Activated B cell treated with CpG ODN at 0.5 μM for 24 hours (primary cell): Measurements from ENCODE around the gene MACROD2. TPM values are rescaled to one million over a fixed set of nuclear protein-coding genes. Genes with fewer than 3 reads are reported as not detected.

ENCODE experiments used
- ATAC-seq: fragments of 200-7000 bp; cut with Tn5 transposase; one replicate; pipeline ENCODE4 v1.10.0; 2021; ENCODE audit warnings: low read depth, mild to moderate bottlenecking, moderate library complexity
- CTCF ChIA-PET: fragments of 350-600 bp; sonication (Branson Sonifier 250); formaldehyde crosslinking; loops from one replicate; lab custom pipeline; 2021; ENCODE audit warnings: antibody characterized with exemption; lab: Charles Lee
- POLR2A ChIA-PET: fragments of 350-600 bp; sonication (Branson Sonifier 250); formaldehyde crosslinking; loops from one replicate; lab custom pipeline; 2021; ENCODE audit warnings: antibody characterized with exemption; lab: Charles Lee
- DNase-seq: peaks from one replicate; pipeline ENCODE4 v3.0.0; 2022
- H3K27ac Mint-ChIP-seq: one replicate; pipeline ENCODE4 v1.8.0; 2020; ENCODE audit warnings: mixed read lengths
- H3K27me3 Mint-ChIP-seq: one replicate; pipeline ENCODE4 v1.8.0; 2021; ENCODE audit warnings: mixed read lengths
- H3K36me3 Mint-ChIP-seq: one replicate; pipeline ENCODE4 v1.8.0; 2021; ENCODE audit warnings: low read depth, mixed read lengths
- H3K4me1 Mint-ChIP-seq: one replicate; pipeline ENCODE4 v1.8.0; 2021; ENCODE audit warnings: mixed read lengths
- H3K4me3 Mint-ChIP-seq: one replicate; pipeline ENCODE4 v1.8.0; 2020; ENCODE audit warnings: mild to moderate bottlenecking, mixed read lengths
- H3K9me3 Mint-ChIP-seq: one replicate; pipeline ENCODE4 v1.8.0; 2020; ENCODE audit warnings: mixed read lengths
- intact Hi-C: fragments of 100-400 bp; cut with micrococcal nuclease; formaldehyde crosslinking; loops from one replicate; pipeline ENCODE4 v1.15.1; 2024
- total RNA-seq: library from RNA; stranded (reverse); gene quantifications from 2 replicates; pipeline ENCODE4 v1.2.3, GENCODE V29; 2022
- TF ChIP-seq, protein P1 (sequence below): fragments of 200-600 bp; IDR thresholded peaks from one replicate; pipeline ENCODE4 v1.8.0; 2022; ENCODE audit warnings: antibody characterized with exemption, mild to moderate bottlenecking

MACROD2 gene
- total RNA-seq, 1 donor from 2014 or later = 55.1 TPM

DNA sequence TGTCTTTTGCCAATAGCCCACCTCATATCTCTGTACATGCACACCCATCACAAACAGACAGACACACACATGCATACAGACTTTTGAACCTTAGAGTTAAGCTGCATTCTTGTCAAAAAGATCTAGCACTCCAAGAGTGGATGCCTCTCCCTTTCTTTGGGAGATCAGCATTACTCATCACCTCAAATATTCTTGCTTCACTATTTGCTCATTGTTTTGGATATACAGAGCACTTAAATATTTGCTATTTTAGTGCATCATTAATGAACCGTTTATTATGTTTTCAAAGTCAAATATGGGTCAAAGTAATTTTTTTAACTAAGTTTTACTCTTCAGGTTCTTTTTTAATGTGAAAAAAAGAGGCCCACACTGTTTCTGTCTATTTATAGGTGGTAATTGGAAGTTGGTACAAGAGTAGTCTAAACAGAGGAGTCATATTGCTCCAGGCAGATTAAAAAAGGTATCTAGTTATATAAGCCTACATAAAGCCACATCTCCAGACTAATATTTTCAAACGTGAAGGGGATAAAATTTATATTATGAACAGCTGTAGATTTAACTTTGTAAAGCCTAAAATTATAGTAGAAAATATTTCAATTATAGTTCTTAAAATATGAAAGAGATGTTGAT, 239.5 kb downstream of the MACROD2 start:
- CTCF ChIA-PET = no interaction called here
- intact Hi-C loops = no loop called here
- no peaks in the 10 kb centered on the region for H3K36me3 Mint-ChIP-seq
- no peak for ATAC-seq
- no peaks in the 10 kb centered on the region for H3K4me1 Mint-ChIP-seq
- TF ChIP-seq, protein P1, sequence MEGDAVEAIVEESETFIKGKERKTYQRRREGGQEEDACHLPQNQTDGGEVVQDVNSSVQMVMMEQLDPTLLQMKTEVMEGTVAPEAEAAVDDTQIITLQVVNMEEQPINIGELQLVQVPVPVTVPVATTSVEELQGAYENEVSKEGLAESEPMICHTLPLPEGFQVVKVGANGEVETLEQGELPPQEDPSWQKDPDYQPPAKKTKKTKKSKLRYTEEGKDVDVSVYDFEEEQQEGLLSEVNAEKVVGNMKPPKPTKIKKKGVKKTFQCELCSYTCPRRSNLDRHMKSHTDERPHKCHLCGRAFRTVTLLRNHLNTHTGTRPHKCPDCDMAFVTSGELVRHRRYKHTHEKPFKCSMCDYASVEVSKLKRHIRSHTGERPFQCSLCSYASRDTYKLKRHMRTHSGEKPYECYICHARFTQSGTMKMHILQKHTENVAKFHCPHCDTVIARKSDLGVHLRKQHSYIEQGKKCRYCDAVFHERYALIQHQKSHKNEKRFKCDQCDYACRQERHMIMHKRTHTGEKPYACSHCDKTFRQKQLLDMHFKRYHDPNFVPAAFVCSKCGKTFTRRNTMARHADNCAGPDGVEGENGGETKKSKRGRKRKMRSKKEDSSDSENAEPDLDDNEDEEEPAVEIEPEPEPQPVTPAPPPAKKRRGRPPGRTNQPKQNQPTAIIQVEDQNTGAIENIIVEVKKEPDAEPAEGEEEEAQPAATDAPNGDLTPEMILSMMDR = no peak
- POLR2A ChIA-PET = no interaction called here
- H3K9me3 Mint-ChIP-seq = peaks cover 2% of the 10 kb centered on the region
- H3K27me3 Mint-ChIP-seq = no peaks in the 10 kb centered on the region
- no peak overlapping the region for H3K4me3 Mint-ChIP-seq
- H3K27ac Mint-ChIP-seq = no peak overlapping the region
- DNase-seq = no peak

DNA sequence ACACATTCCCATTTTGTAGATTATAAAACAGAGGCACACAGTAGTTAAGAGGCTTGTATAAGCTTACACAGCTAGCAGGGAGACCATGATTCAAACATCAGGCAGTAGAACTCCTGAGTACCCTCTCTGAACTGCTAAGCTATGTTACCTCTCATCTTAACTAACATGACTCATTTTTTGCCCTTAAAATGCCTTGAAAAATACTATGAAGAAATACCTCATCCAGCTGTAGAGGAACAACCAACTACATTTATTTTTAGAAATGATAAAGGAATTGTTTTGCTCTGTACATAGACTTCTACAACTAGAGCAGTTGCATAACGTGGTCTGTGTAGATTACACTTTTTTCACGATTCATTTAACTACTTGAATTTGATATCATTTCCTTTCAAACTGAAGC, 240.0 kb downstream of the MACROD2 start:
- ChIA-PET CTCF (no interaction called here), POLR2A (no interaction called here)
- peaks cover 2% of the 10 kb centered on the region for H3K9me3 Mint-ChIP-seq
- TF ChIP-seq, protein P1 = no peak
- no peaks in the 10 kb centered on the region for H3K36me3 Mint-ChIP-seq
- intact Hi-C loops = no loop called here
- no peak overlapping the region for H3K27ac Mint-ChIP-seq
- H3K4me1 Mint-ChIP-seq = no peaks in the 10 kb centered on the region
- ATAC-seq (no peak), DNase-seq (no peak)
- no peak overlapping the region for H3K4me3 Mint-ChIP-seq
- H3K27me3 Mint-ChIP-seq = no peaks in the 10 kb centered on the region

DNA sequence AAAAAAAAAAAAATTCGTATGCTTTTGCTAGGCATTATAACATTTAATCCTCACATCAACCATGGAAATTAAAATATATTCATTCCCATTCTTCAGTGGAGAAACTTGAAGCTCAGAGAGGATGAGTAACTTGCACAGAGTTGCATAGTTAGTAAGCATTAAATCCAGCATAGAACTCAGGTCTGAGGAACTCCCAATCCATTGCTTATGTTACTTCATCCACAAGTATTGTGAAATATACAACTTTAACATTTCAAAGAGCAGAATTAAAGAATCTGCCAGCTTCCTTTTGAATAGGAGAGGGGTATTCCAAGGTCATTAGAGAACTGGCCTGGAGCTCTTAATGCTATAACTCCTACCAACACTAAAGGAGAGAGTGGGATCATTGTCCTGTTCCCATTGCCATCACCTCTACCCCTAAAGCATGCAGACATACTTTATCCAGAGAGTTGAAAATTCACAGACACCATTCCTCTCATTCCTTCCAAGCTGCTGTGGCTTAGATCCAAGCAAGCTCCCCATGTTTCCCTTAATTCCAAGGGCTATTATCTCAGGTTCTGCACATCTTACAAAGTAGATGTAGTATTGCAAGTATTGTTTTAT, 250.2 kb downstream of the MACROD2 start:
- Mint-ChIP-seq H3K36me3 (no peaks in the 10 kb centered on the region), H3K27me3 (no peaks in the 10 kb centered on the region), H3K4me3 (no peak overlapping the region), H3K9me3 (no peaks in the 10 kb centered on the region), H3K27ac (no peak overlapping the region), H3K4me1 (no peaks in the 10 kb centered on the region)
- DNase-seq (no peak), ATAC-seq (no peak)
- intact Hi-C loops = no loop called here
- POLR2A ChIA-PET = no interaction called here
- CTCF ChIA-PET = no interaction called here
- TF ChIP-seq, protein P1 = no peak

DNA sequence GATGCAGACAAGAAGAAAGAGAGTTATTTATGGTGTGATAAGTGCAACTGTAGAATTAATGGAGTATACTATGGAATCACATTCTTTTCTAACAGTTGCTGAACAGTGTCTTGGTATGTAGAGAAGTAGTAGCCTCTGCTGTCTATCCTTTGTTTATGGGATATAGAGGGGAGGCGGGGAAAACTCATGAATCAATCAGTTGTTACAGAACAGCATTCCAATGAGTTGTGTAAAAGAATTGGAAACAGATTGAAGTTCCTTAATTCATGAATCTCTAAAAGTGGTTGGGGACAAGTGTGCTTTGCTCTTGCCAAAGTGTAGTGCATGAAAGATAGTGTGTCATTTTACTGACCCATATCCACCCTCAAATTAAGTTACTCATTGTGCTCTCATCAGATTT, 264.4 kb downstream of the MACROD2 start:
- H3K27ac Mint-ChIP-seq = no peak overlapping the region
- H3K36me3 Mint-ChIP-seq = no peaks in the 10 kb centered on the region
- ChIA-PET POLR2A (no interaction called here), CTCF (no interaction called here)
- TF ChIP-seq, protein P1 = no peak
- H3K27me3 Mint-ChIP-seq = no peaks in the 10 kb centered on the region
- no peak overlapping the region for H3K4me3 Mint-ChIP-seq
- intact Hi-C loops = no loop called here
- no peak for ATAC-seq
- H3K9me3 Mint-ChIP-seq = peaks cover 5% of the 10 kb centered on the region
- no peak for DNase-seq
- H3K4me1 Mint-ChIP-seq = no peaks in the 10 kb centered on the region

DNA sequence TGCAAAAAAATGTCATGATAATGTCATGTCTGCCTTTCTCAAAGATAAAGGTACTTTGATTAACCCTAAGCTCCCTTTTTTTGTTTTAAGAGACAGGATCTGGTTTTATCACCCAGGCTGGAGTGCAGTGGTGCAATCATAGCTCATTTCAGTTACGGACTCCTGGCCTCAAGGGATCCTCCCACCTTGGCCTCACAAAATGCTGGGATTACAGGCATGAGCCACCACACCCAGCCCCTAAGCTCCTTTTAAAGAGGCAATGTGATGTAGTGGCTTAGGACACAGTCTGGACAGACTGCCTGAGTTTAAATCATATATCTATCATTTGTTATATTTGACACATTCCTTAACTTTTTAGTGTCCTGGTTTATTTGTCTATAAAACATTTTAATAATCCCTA, 265.1 kb downstream of the MACROD2 start:
- CTCF ChIA-PET = no interaction called here
- no peak for ATAC-seq
- POLR2A ChIA-PET = no interaction called here
- Mint-ChIP-seq H3K9me3 (peaks cover 4% of the 10 kb centered on the region), H3K27me3 (no peaks in the 10 kb centered on the region), H3K27ac (no peak overlapping the region), H3K4me1 (no peaks in the 10 kb centered on the region), H3K36me3 (no peaks in the 10 kb centered on the region), H3K4me3 (no peak overlapping the region)
- TF ChIP-seq, protein P1 = no peak
- no peak for DNase-seq
- intact Hi-C loops = no loop called here
